K562 (cell line): Measurements from ENCODE around the gene TAS2R4. TPM values are rescaled to one million over a fixed set of nuclear protein-coding genes. Genes with fewer than 3 reads are reported as not detected.

Source experiments
- CREB5 ChIP-seq: fragments of 250-450 bp; sonication (Bioruptor Pico); IDR thresholded peaks from 2 replicates; pipeline ENCODE4 v1.5.0; 2020; ENCODE audit warnings: mild to moderate bottlenecking
- HMG20B ChIP-seq: fragments of 250-450 bp; sonication (Bioruptor Pico); IDR thresholded peaks from 2 replicates; pipeline ENCODE4 v1.5.0; 2021; ENCODE audit warnings: mild to moderate bottlenecking
- JUNB ChIP-seq: fragments of 450-650 bp; formaldehyde crosslinking; conservative IDR thresholded peaks from 2 replicates; pipeline ENCODE4 v1.4.0; 2020; ENCODE audit warnings: mild to moderate bottlenecking
- MXI1 ChIP-seq: IDR thresholded peaks from 2 replicates; pipeline ENCODE4 v1.6.1; 2011; ENCODE audit warnings: low read depth, mild to moderate bottlenecking, improper control_type of control experiment, low read length
- POLR2G ChIP-seq: fragments of 200-400 bp; formaldehyde crosslinking; IDR thresholded peaks from 2 replicates; pipeline ENCODE4 v1.6.1; 2017; ENCODE audit warnings: low read depth, mild to moderate bottlenecking, antibody characterized with exemption, low read length, moderate library complexity
- SRSF1 ChIP-seq: fragments of 200-400 bp; formaldehyde crosslinking; IDR thresholded peaks from 2 replicates; pipeline ENCODE4 v1.6.1; 2017; ENCODE audit warnings: mild to moderate bottlenecking, low read depth, low read length, moderate library complexity
- TCF7 ChIP-seq: sonication (generic); IDR thresholded peaks from 2 replicates; pipeline ENCODE4 v1.6.1; 2016; ENCODE audit warnings: antibody characterized with exemption, borderline replicate concordance
- TCFL5 ChIP-seq: fragments of 250-450 bp; sonication (Bioruptor Pico); conservative IDR thresholded peaks from 2 replicates; pipeline ENCODE4 v1.6.1; 2021; ENCODE audit warnings: mild to moderate bottlenecking, moderate library complexity, matching md5 sums
- TEAD4 ChIP-seq, 2 experiments: sonication (generic) in 1 of 2; formaldehyde crosslinking in 1 of 2; IDR thresholded peaks; 2 replicates each; pipeline versions ENCODE4 v1.6.1 to v1.8.0; 2012 to 2022; ENCODE audit warnings: borderline replicate concordance in 1 of 2, inconsistent platforms in 1 of 2, low read length in 1 of 2, mild to moderate bottlenecking in 1 of 2, missing genetic modification reagents in 1 of 2
- ZBTB33 ChIP-seq: sonication (generic); formaldehyde crosslinking; IDR thresholded peaks from 2 replicates; pipeline ENCODE4 v1.8.1; 2023; ENCODE audit warnings: mild to moderate bottlenecking, missing genetic modification reagents
- ZBTB9 ChIP-seq: fragments of 450-650 bp; formaldehyde crosslinking; IDR thresholded peaks from 2 replicates; pipeline ENCODE4 v1.4.0; 2020; ENCODE audit warnings: mild to moderate bottlenecking, moderate library complexity
- ZNF277 ChIP-seq: fragments of 250-450 bp; sonication (Bioruptor Pico); IDR thresholded peaks from 2 replicates; pipeline ENCODE4 v1.8.0; 2022; ENCODE audit warnings: inconsistent platforms, mild to moderate bottlenecking, moderate library complexity, borderline replicate concordance
- ZNF764 ChIP-seq: fragments of 250-450 bp; sonication (Bioruptor Pico); IDR thresholded peaks from 2 replicates; pipeline ENCODE4 v1.4.0; 2020; ENCODE audit warnings: low read depth, mild to moderate bottlenecking, moderate library complexity
- polyA plus RNA-seq, 8 experiments: library from polyadenylated mRNA; depleted of rRNA in 4 of 8; stranded (reverse) in 5 of 8; unstranded in 3 of 8; fragments of >200 nt; fragmentation: Nextera tagmentation in 2 of 8; fragmentation: Illumina TruSeq in 1 of 8; extraction: Ambion mirVana in 2 of 8; extraction: Trizol in 1 of 8; gene quantifications; 2 replicates each; pipeline versions ENCODE4 v1.2.1 to v1.2.3, GENCODE V29; 2011 to 2014; ENCODE audit warnings: inconsistent platforms in 1 of 8, missing spikeins in 1 of 8
- total RNA-seq, 7 experiments: library from RNA; depleted of rRNA in 6 of 7; stranded (reverse); fragments of >200 nt in 6 of 7; fragmentation: Illumina TruSeq in 2 of 7; extraction: Trizol in 2 of 7; gene quantifications; 2 replicates each; pipeline versions ENCODE4 v1.2.1 to v1.2.3, GENCODE V29; 2011 to 2021; ENCODE audit warnings: low replicate concordance in 1 of 7

Gene TAS2R4
- total and polyA plus RNA-seq, 9 of the 15 experiments (the other 6 are each of a cell fraction or from before 2014, with no cell fraction given), result 0.04 to 2.1 (median 0.68) TPM

- TF ChIP-seq MXI1 (peak; percentile 46; the same call in 1 of the 2 replicates), ZBTB9 (CRISPR knock-in tag) (peak; percentile 88), JUNB (CRISPR knock-in tag) (no peak), HMG20B (CRISPR knock-in tag) (no peak; the same call in 1 of the 2 replicates), POLR2G (peak; percentile 97), ZNF764 (CRISPR knock-in tag) (peak; percentile 37; the same call in 1 of the 2 replicates), SRSF1 (no peak), TCF7 (peak; percentile 91), ZBTB33 (CRISPR knock-in tag) (peak; percentile 88; the same call in 1 of the 2 replicates), ZNF277 (CRISPR knock-in tag) (0 out of 2 replicates have a peak, but pooled peaks have one; percentile 23), TEAD4 (IDR thresholded peaks at IDR 0.05; ENCODE audit: low read length) (peak; percentile 71; the same call in 1 of the 2 replicates), TEAD4 (CRISPR knock-in tag; IDR thresholded peaks at IDR 0.05; ENCODE audit: borderline replicate concordance) (0 out of 2 replicates have a peak, but pooled peaks have one; percentile 53), TCFL5 (CRISPR knock-in tag) (no peak), CREB5 (CRISPR knock-in tag) (no peak)
Observed at GRCh38 chr7:141737836-141738591, 38.5 kb upstream of the TAS2R4 start, which contains the start of gene SSBP1 (continued).
